GM21390 (cell line): ENCODE measurements around the gene BEST1.
"Not testable (repeated sequence)": the region's sequence is repeated elsewhere in the genome, so short reads cannot be mapped to it uniquely, and the experiment has no call there.

Experiments used
- ATAC-seq: cut with Tn5 transposase; IDR thresholded peaks from one replicate; pipeline ENCODE4 v1.9.1; 2021; ENCODE audit not compliant: unreplicated experiment

Gene BEST1

GRCh38 chr11:61975638-61976419, 25.7 kb downstream of the BEST1 start:
- ATAC-seq: no peak

DNA sequence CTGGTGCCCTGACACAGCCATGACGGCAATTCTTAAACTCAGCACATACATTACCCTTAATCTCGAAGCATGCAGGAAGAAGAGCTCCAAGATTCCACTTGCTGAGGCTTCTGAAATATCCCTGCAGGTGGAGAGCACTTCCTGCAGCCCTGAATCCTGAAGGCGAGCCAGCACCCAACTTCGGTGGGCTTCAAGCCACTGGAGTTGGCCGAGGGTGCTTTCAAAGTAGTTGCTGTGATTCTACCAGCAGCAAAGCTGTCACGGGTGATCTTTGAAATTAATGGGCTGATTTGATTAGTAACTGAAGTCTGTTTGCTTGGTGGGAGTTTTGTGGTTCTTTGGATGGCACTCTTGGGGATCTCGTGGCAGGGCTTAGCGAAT, 26.3 kb downstream of the BEST1 start:
- ATAC-seq: no peak

DNA sequence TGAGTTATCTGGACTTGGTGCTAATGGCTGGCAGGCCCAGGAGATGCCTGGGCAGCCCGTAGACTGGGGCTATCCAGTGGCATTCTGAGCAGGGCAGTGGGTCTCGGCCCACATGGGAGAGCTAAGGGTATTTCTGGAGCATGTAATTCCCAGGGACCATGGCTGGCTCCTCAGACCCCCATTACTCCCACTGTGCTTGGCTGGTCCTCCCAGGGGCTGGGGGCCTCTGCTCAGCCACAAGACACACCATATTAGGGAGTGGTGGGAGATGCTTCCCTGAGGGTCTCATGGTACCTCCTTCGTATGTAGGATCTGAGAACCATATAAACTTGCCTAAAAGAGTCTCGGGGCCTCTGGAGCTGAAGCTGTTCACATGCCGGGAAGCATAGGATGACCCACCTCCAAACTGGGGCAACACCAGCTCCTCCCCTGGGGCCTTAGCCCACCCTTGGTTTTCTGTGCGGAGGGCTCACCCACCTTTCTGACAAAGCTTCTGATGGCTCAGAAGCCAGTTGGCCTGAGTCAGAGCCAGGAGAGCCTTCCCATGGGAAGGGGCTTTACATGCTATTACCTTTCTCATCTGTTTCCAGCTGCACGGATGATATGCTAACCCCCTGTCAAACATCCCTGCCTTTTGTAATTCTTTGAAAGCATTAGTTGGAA, 26.8 kb downstream of the BEST1 start:
- no peak for ATAC-seq

- no peak for ATAC-seq
These were observed 28.8 kb downstream of the BEST1 start for GRCh38 chr11:61978703-61979661.

DNA sequence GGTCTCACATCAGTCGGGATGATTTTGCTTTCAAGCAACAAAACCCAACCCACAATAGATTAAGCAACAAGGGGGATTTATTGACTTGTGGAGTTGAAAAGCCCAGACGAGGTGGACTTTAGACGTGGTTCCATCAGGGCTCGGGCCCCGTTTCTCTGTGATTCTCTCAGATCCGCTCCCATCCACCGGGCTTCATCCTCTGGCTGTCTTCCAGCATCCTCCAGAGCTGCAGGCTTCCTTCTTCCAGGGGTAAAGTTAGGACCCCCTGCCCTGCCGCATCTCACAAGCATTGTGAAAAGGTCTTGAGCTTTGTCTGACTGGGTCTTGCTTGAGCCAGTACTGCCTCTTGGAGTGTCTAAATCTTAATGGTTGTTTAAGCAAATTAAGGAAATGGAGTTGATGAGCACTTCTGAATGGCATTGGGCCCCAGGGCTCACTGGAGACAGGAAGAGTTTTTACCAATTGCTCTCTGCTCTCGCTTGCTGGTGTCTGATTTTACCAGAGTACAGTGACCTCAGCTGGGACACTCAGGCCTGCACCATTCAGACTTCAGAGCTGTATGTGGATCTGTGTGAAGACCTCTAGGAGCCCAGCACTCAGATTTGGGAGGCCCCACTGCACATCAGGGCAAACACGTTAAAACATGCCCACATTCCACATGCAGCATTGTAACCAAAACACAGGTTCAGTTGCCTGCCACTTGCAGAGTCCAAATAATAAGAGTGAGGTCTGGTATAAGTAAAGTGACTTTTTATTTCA, 30.8 kb downstream of the BEST1 start:
- ATAC-seq: no peak

DNA sequence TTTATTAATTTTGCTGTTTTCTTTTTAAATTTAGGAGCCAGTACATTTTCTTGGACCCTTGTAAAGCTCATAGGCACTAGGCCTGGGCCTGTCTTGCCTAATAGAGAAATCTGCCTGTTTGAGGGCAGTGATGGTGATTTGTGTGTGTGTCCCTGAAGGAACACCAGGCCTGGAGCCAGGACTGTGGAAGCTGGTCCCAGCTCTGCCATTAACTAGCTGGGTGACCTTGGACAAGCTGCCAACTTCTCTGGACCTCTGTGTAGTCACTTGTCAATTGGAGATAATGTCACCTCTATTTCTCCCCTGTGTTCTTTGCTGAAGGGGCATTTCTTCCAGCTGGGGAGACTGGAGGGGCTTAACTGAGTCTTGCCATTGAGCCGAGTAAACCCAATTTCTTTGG, 33.3 kb downstream of the BEST1 start:
- ATAC-seq: no peak

DNA sequence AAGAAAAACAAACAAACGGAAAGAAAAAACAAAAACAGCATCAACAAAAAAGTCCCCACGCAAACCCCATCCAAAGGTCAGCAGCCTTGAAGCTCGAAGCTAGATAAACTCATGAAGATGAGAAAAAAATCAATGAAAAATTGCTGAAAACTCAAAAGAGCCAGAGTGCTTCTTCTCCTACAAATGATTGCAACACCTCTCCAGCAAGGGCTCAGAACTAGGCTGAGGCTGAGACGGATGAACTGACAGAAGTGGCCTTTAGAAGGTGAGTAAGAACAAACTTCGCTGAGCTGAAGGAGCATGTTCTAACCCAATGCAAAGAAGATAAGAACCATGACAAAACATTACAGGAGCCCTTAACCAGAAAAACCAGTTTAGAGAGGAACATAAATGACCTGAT, 35.7 kb downstream of the BEST1 start:
- ATAC-seq: no peak

DNA sequence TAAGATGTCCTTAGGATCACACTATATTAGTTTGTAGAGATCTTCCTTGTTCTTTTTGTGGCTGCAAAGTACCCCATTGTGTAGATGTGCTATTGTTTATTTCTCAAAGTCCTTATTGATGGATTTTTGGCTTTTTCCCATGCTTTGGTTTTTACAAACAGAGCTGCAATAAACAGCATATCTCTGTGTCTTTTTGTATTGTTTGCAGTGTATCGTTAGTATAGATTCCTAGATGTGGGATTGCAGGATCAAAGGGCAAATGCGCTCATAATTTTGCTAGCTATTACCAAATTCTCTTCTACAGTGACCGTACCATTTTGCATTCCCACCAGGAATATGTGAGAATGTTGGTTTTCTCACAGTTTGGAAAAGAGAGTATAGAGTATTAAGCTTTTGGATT, 44.8 kb downstream of the BEST1 start:
- no peak for ATAC-seq

- ATAC-seq: no peak
These were observed 46.8 kb downstream of the BEST1 start for GRCh38 chr11:61996933-61997332.

DNA sequence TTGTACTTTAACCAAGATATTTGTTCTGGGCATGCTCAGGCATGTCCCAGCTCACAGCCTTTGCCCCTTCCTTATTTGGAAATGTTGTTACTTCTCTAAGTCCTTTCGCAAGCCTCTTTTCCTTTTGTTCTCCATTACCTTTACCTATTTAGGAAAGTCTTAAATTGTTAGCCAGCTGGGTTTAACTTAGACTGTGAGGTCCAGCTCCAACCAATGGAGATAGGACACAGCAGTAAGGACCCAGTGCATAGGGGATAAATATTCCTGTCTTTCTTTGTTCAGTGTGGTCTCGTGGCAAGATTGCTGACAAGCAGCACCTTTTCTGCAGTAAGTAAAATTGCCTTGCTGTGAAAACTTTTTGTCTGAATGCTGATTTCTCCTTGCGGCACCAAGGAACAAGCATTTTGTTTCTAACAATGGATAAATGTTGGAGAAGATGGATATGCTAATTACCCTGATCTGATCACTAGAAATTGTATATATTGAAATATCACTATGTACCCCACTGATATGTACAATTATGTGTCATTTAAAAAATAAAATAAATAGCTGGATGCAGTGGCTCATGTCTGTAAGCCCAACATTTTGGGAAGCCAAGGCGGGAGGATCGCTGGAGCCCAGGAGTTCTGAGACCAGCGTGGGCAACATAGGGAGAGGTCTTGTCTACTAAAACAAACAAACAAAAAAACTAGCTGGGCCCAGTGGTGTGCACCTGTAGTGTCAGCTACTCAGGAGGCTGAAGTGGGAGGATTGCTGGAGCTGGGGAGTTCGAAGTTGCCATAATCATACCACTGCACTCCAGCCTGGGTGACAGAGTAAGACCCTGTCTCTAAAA, 49.2 kb downstream of the BEST1 start:
- no peak for ATAC-seq

GRCh38 chr11:62000539-62001446, 50.6 kb downstream of the BEST1 start:
- no peak for ATAC-seq

- no peak for ATAC-seq
These were observed 51.5 kb downstream of the BEST1 start for GRCh38 chr11:62001450-62002191.

- not testable (repeated sequence) for ATAC-seq
These were observed 52.1 kb downstream of the BEST1 start for GRCh38 chr11:62002283-62002682.

- ATAC-seq: no peak
These were observed 54.3 kb downstream of the BEST1 start for GRCh38 chr11:62004473-62004872.

DNA sequence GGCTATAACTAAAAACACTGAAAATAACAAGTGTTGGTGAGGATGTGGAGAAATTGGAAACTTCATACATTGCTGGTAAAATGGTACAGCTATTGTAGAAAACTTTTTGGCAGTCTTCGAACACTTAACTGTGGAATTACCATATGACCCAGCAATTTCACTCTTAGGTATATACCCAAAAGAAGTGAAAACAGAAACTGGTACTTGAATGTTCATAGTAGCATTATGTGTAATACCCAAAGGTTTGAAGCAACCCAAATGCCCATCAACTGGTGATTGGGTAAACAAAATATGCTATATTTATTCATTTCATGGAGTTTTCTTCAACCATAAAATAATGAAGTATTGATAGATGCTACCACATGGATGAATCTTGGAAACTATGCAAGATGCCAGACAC, 58.0 kb downstream of the BEST1 start:
- no peak for ATAC-seq

- ATAC-seq: no peak
These were observed 60.9 kb downstream of the BEST1 start for GRCh38 chr11:62010935-62011528.

DNA sequence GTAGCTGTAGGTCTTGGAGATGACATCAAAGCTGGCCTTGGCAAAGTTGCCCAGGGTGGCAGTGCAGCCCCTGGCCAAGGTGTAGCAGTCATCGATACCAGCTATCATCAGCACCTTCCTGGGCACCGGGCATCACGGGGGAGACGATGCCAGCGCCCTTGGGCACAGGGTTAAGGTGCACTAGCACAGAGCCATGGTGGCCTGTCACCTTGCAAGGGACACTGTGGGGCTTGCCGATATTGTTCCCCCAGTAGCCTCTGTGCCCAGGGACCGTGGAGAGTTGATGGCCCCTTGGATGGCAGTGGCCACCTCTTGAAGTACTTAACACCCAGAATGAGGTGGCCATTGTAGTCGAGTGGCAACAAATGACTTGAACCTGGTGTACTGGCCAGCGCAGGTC, 61.7 kb downstream of the BEST1 start:
- ATAC-seq: no peak

DNA sequence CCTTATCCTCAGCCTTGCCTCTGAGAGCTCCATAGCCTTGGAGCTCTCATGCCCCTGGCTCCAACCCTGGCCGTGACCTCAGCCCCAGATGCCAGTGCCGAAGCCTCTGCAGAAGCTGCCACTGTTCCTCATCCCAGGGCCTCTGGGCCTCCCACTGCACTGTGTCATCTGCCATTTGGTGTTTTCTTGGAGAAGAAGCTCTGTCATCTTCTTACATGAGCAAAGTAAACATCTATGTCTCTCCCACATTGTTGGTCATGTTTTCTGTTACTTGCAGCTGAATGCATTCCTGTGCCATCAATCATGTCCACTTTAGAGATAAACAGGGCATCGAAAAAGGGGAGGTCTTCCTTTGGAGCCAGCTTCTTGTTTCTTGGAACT, 62.3 kb downstream of the BEST1 start:
- ATAC-seq: no peak
